ENCODE results near the gene FBP2.

FBP2 gene

DNA sequence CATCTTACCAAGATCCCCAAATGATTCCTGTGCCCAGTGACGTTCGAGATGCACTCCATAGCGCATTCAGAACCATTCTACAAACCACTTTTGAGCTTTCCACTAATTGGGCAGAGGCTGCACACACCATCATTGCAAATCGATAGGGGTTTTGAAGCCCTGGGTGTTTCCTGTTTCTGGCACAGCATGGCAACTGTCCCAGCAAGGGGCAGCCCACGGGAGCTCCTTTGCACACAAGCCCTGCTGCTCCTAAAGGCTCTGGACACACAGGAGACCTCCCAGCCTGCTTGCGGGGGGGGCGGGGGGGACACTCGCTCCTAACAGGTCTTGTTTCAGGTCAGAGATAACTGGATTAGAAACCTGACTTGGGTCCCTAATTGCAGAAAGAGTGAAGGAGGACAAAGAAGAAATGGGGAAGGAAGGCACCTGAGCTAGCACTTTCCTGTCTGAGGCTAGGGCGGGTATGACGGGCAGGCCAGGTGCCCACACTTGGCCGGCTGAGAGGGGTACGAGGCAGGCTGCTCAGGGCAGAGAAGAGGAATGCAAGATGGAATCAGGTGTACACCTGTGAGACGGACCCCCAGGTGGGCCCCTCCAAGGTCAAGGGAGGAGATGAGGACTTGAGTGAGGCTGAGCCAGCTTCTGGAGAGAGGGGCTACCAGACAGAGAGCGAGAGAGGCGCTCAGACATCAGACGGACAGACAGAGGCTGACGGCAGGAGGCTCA lies 44.9 kb upstream of the FBP2 start:
- TF ChIP-seq, protein P1, sequence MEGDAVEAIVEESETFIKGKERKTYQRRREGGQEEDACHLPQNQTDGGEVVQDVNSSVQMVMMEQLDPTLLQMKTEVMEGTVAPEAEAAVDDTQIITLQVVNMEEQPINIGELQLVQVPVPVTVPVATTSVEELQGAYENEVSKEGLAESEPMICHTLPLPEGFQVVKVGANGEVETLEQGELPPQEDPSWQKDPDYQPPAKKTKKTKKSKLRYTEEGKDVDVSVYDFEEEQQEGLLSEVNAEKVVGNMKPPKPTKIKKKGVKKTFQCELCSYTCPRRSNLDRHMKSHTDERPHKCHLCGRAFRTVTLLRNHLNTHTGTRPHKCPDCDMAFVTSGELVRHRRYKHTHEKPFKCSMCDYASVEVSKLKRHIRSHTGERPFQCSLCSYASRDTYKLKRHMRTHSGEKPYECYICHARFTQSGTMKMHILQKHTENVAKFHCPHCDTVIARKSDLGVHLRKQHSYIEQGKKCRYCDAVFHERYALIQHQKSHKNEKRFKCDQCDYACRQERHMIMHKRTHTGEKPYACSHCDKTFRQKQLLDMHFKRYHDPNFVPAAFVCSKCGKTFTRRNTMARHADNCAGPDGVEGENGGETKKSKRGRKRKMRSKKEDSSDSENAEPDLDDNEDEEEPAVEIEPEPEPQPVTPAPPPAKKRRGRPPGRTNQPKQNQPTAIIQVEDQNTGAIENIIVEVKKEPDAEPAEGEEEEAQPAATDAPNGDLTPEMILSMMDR (conservative IDR thresholded peaks at IDR 0.05; ENCODE audit: low read depth), result no peak
- CTCF ChIA-PET, result interaction anchor here (0.6 kb wide), 2 partner anchors 309 to 533 kb away, joined by 3 to 4 read pairs; no protein-coding TSS in a partner anchor
- no peak overlapping the region for H3K27ac ChIP-seq
- no peak for DNase-seq (ENCODE audit: low spot score)
- POLR2A ChIA-PET (ENCODE audit: low non-redundant PET), result no interaction called here

DNA sequence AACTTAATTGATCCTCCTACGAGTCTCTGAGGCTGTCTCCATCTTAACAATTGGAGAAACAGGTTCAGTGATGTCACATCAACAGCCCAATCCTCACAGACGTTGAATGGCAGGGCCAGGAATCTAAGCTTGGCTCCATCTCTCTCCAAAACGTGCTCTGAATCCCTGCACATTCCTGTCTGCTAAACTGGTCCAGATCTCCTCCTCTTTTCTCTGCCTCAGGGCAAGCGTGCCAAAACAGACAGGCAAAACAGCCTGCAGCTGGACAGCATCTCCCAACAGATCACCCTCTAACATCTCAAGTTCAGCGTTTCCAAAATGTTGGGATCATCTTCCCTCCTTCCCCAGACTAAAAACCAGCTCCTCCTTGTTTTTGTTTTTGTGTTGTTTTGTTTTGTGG lies 39.1 kb upstream of the FBP2 start:
- TF ChIP-seq, protein P1 (conservative IDR thresholded peaks at IDR 0.05; ENCODE audit: low read depth), result no peak
- ChIA-PET POLR2A (ENCODE audit: low non-redundant PET) (no interaction called here), CTCF (no interaction called here)
- no peak overlapping the region for H3K27ac ChIP-seq
- DNase-seq (ENCODE audit: low spot score), result no peak

DNA sequence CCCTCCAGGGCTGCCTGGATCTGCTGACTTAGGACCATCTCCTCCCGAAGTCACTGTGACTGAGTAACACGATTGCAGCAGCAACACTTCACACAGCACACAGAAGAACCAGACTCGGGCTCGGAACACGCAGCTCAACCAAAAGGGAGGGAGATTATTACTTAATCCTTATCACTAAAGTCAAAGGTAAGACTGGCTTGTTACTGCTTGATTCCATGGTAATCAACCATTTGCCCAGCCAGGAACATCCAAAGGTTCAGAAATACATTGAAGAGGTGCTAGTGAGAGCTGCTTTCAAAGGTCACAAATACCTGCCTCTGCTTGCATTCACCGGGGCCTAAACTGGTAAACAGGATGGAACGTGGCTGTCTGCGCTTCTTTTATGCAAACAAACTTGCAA lies 38.0 kb upstream of the FBP2 start:
- H3K27ac ChIP-seq, result no peak overlapping the region
- CTCF ChIA-PET, result no interaction called here
- POLR2A ChIA-PET (ENCODE audit: low non-redundant PET), result no interaction called here
- no peak for DNase-seq (ENCODE audit: low spot score)
- TF ChIP-seq, protein P1 (conservative IDR thresholded peaks at IDR 0.05; ENCODE audit: low read depth), result no peak

DNA sequence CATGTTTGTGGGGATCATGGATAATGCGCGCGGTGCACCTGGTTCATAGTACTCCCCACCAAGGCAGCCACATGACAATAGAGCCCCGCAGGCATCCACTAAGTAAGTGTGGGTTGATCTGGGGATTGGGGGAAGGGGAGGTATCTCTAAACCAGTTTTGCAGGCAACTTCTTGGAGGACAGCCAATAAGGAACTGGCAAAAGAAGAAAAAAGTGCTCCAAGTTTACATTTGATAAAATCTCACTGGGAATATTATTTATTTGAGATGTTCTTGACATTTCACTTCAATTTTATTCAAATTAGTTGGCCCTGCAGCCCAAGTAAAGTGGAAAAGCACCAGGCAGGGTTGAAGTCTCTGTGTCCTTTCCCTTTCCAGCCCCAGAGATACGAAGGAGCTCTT lies 37.2 kb upstream of the FBP2 start:
- TF ChIP-seq, protein P1 (conservative IDR thresholded peaks at IDR 0.05; ENCODE audit: low read depth), result no peak
- ChIA-PET CTCF (no interaction called here), POLR2A (ENCODE audit: low non-redundant PET) (no interaction called here)
- peak; percentile 70 for DNase-seq (ENCODE audit: low spot score)
- no peak overlapping the region for H3K27ac ChIP-seq

DNA sequence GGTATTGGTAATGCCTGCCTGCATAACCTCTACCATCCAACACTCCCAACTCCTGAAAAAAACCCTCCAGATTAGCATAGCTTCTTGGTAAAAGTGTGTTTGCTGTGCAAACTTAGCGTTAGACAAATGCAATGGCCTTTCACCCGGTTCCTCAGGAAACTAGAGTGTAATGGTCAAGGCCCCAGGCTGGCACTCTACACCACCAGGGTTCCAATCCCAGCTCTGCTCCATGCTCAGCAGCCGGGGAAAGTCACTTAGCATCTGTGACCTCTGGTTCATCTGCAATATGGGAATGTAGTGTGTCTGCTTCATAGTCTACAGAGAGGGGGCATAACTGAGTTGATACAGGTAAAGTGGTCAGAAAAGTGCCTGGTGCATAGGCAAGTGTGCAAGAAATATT lies 36.7 kb upstream of the FBP2 start:
- ChIA-PET POLR2A (ENCODE audit: low non-redundant PET) (no interaction called here), CTCF (no interaction called here)
- no peak for DNase-seq (ENCODE audit: low spot score)
- H3K27ac ChIP-seq, result no peak overlapping the region
- TF ChIP-seq, protein P1 (conservative IDR thresholded peaks at IDR 0.05; ENCODE audit: low read depth), result no peak

DNA sequence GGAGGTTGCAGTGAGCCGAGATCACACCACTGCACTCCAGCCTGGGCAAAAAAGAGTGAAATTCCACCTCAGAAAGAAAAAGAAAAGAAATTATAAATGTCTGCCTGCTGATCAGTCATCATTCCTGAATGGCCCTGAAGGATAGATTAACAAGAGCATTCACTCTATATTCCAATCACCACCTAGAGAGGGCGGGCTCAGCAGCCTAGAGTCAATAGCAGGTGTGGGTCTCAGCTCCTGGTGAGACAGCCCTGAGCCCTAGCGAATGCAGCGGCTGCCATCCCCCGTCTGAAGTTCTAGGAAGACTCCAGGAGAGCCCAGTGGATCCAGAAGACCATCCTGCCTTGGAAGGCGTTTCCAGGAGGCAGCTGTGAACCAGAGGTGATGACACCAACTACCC lies 33.7 kb upstream of the FBP2 start:
- no peak overlapping the region for H3K27ac ChIP-seq
- ChIA-PET CTCF (interaction anchor here (0.6 to 0.9 kb wide), 2 partner anchors 10 to 504 kb away, joined by 3 to 6 read pairs; no protein-coding TSS in a partner anchor), POLR2A (ENCODE audit: low non-redundant PET) (no interaction called here)
- TF ChIP-seq, protein P1 (conservative IDR thresholded peaks at IDR 0.05; ENCODE audit: low read depth), result no peak
- DNase-seq (ENCODE audit: low spot score), result no peak
